Fibroblast of lung (primary cell): ENCODE data around the gene ZNF503. TPM values are rescaled to one million over a fixed set of nuclear protein-coding genes. Genes with fewer than 3 reads are reported as not detected.

Experiments used
- DNase-seq, 2 donors: peaks; one replicate each; pipeline versions ENCODE4 v3.0.0 to v3.0.0-alpha.2; 2010; ENCODE audit warnings: low read depth in 2 of 2
- H2AFZ ChIP-seq: 2 replicates; pipeline ENCODE4 v1.5.1; 2012; ENCODE audit warnings: low read length, control low read depth, inconsistent platforms
- H3K27ac ChIP-seq: 2 replicates; pipeline ENCODE4 v1.5.1; 2011; ENCODE audit warnings: low read length, control low read depth; ENCODE audit not compliant: insufficient read depth
- H3K27me3 ChIP-seq: 2 replicates; pipeline ENCODE4 v1.5.1; 2011; ENCODE audit warnings: mild to moderate bottlenecking, low read length; ENCODE audit not compliant: control insufficient read depth, insufficient read depth
- H3K36me3 ChIP-seq: 2 replicates; pipeline ENCODE4 v1.5.1; 2011; ENCODE audit warnings: low read length; ENCODE audit not compliant: control insufficient read depth, insufficient read depth
- H3K4me1 ChIP-seq: 2 replicates; pipeline ENCODE4 v1.5.1; 2011; ENCODE audit warnings: low read length; ENCODE audit not compliant: control insufficient read depth, insufficient read depth; ENCODE audit errors: extremely low read depth
- H3K4me2 ChIP-seq: 2 replicates; pipeline ENCODE4 v1.5.1; 2011; ENCODE audit warnings: low read length, control low read depth; ENCODE audit not compliant: insufficient read depth; ENCODE audit errors: extremely low read depth
- H3K4me3 ChIP-seq, 4 experiments: fragments of 200-600 bp in 1 of 4; sonication (generic) in 1 of 4; replicated peaks in 1 of 4; 2 replicates each; pipeline ENCODE4 v1.5.1; 2011 to 2016; ENCODE audit warnings: low read length in 4 of 4, low read depth in 3 of 4, mild to moderate bottlenecking in 3 of 4, control low read depth in 2 of 4, inconsistent platforms in 1 of 4, mixed read lengths in 1 of 4; ENCODE audit not compliant: insufficient read depth in 1 of 4; ENCODE audit errors: control extremely low read depth in 1 of 4
- H3K79me2 ChIP-seq: 2 replicates; pipeline ENCODE4 v1.5.1; 2012; ENCODE audit warnings: mild to moderate bottlenecking, low read length, inconsistent platforms; ENCODE audit not compliant: control insufficient read depth, insufficient read depth
- H3K9ac ChIP-seq: 2 replicates; pipeline ENCODE4 v1.5.1; 2011; ENCODE audit warnings: mild to moderate bottlenecking, low read length, control low read depth; ENCODE audit not compliant: insufficient read depth
- H3K9me3 ChIP-seq: 2 replicates; pipeline ENCODE4 v1.5.1; 2012; ENCODE audit warnings: low read depth, low read length; ENCODE audit not compliant: control insufficient read depth, insufficient read depth
- H4K20me1 ChIP-seq: 2 replicates; pipeline ENCODE4 v1.5.1; 2011; ENCODE audit warnings: low read length; ENCODE audit not compliant: control insufficient read depth, insufficient read depth; ENCODE audit errors: extremely low read depth
- EZH2 ChIP-seq: IDR thresholded peaks from 2 replicates; pipeline ENCODE4 v1.5.1; 2012; ENCODE audit warnings: low read length, control low read depth, mild to moderate bottlenecking; ENCODE audit errors: missing control alignments
- polyA plus RNA-seq, 2 donors: library from polyadenylated mRNA; depleted of rRNA in 1 of 2; stranded (reverse) in 1 of 2; unstranded in 1 of 2; fragments of >200 nt; gene quantifications; 2 replicates each; pipeline ENCODE4 v1.2.1, GENCODE V29; 2011 to 2012; ENCODE audit warnings: missing spikeins in 1 of 2
- total RNA-seq: library from RNA; depleted of rRNA; stranded (reverse); fragments of >200 nt; gene quantifications from 2 replicates; pipeline ENCODE4 v1.2.1, GENCODE V29; 2014
- TF ChIP-seq, protein P1 (sequence below), 2 donors: IDR thresholded peaks in 1 of 2; conservative IDR thresholded peaks in 1 of 2; 1 replicate in 1 of 2; 2 replicates in 1 of 2; pipeline ENCODE4 v1.5.1; 2011 to 2012; ENCODE audit warnings: low read length in 2 of 2, control low read depth in 1 of 2, inconsistent platforms in 1 of 2, low read depth in 1 of 2, mild to moderate bottlenecking in 1 of 2

The ZNF503 gene
- total and polyA plus RNA-seq, 2 donors (not counting 1 experiment from before 2014, with no cell fraction given), result 4.9 to 7.1 TPM

DNA sequence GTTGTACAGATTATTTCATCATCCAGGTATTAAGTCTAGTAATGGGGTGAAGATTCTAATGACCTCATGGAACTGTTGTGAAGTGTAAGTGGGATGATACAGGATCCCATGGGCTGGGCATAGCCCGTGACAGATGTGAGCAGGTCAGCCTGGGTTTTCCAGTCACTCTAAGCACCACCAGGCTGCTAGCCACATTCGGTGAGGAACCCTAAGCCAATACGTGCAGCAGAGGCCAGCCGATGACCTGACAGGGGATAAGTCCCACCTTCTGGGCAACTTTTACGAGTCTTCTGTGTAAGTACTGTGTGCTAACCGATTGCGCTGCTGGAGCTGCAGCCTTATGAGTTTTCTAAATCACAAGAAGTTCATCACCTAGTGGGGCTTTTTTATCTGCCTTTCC lies 7.3 kb downstream of the ZNF503 start:
- no peak overlapping the region for H3K4me3 ChIP-seq
- DNase-seq, result no peak
- TF ChIP-seq, protein P1, sequence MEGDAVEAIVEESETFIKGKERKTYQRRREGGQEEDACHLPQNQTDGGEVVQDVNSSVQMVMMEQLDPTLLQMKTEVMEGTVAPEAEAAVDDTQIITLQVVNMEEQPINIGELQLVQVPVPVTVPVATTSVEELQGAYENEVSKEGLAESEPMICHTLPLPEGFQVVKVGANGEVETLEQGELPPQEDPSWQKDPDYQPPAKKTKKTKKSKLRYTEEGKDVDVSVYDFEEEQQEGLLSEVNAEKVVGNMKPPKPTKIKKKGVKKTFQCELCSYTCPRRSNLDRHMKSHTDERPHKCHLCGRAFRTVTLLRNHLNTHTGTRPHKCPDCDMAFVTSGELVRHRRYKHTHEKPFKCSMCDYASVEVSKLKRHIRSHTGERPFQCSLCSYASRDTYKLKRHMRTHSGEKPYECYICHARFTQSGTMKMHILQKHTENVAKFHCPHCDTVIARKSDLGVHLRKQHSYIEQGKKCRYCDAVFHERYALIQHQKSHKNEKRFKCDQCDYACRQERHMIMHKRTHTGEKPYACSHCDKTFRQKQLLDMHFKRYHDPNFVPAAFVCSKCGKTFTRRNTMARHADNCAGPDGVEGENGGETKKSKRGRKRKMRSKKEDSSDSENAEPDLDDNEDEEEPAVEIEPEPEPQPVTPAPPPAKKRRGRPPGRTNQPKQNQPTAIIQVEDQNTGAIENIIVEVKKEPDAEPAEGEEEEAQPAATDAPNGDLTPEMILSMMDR (conservative IDR thresholded peaks at IDR 0.05 in 1 of 2, IDR thresholded peaks at IDR 0.05 in 1 of 2; ENCODE audit: low read depth in 1 of 2, low read length in 2 of 2), result no peak
- TF ChIP-seq EZH2, result no peak
- peaks cover 27% of the 10 kb centered on the region for H3K79me2 ChIP-seq
- no peak overlapping the region for H3K9ac ChIP-seq
- peaks cover 8% of the 10 kb centered on the region for H3K36me3 ChIP-seq
- no peaks in the 10 kb centered on the region for H3K27me3 ChIP-seq
- H3K4me1 ChIP-seq, result peaks cover 4% of the 10 kb centered on the region
- H3K4me2 ChIP-seq, result no peak overlapping the region
- no peak overlapping the region for H2AFZ ChIP-seq
- H3K9me3 ChIP-seq, result no peaks in the 10 kb centered on the region
- no peak overlapping the region for H3K27ac ChIP-seq
- H4K20me1 ChIP-seq, result no peaks in the 10 kb centered on the region

DNA sequence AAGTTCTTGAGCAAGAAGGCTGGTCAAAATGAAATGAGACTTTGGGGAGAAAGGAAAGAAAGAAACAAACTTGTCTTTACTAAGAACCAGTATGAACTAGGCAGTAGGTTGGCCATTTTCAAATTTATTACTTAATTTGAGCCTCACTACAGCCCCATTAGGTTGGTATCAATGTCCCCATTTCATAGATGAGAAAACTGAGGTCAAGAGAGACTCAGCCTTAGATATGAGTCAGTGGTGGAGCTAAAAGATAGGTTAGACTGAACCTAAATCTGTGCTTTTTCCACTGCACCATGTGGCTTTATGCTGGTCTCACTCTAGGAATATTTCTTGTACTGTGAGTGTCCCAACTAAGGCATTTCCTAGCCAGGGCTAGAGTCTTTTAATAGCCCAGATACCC lies 8.8 kb downstream of the ZNF503 start:
- H3K9me3 ChIP-seq, result no peaks in the 10 kb centered on the region
- TF ChIP-seq EZH2, result no peak
- TF ChIP-seq, protein P1 (conservative IDR thresholded peaks at IDR 0.05 in 1 of 2, IDR thresholded peaks at IDR 0.05 in 1 of 2; ENCODE audit: low read depth in 1 of 2, low read length in 2 of 2), result no peak

DNA sequence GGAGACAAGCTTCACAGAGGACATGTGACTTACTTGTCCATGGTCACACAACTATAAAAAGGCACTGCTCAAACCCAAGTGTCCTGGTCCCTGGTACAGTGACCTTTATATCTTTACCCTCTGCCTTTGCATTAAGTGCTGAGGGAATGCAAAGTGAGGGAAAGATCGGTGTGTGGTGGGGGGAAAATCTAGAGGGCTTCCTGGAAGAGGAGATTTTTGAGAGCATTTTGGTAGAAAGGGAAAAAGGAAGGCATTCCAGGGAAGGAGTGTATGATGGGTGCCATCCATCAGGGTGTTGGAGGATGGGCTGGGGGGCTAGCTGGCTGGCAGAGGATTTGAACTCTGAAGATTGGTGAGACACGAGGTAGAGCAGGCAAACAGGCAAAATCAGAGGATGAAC lies 9.3 kb downstream of the ZNF503 start:
- no peak overlapping the region for H2AFZ ChIP-seq
- H3K27me3 ChIP-seq, result no peaks in the 10 kb centered on the region
- H3K4me1 ChIP-seq, result peaks cover 4% of the 10 kb centered on the region
- no peak for TF ChIP-seq EZH2
- TF ChIP-seq, protein P1 (conservative IDR thresholded peaks at IDR 0.05 in 1 of 2, IDR thresholded peaks at IDR 0.05 in 1 of 2; ENCODE audit: low read depth in 1 of 2, low read length in 2 of 2), result no peak
- H3K9ac ChIP-seq, result no peak overlapping the region
- no peaks in the 10 kb centered on the region for H3K9me3 ChIP-seq
- no peak overlapping the region for H3K4me3 ChIP-seq
- H3K27ac ChIP-seq, result no peak overlapping the region
- H4K20me1 ChIP-seq, result no peaks in the 10 kb centered on the region
- peaks cover 3% of the 10 kb centered on the region for H3K36me3 ChIP-seq
- H3K79me2 ChIP-seq, result peaks cover 8% of the 10 kb centered on the region
- H3K4me2 ChIP-seq, result no peak overlapping the region
- DNase-seq, result no peak

More for the DNA sequence above, 8.8 kb downstream of the ZNF503 start:
- no peak overlapping the region for H3K27ac ChIP-seq
- no peaks in the 10 kb centered on the region for H4K20me1 ChIP-seq
- no peak for DNase-seq
- peaks cover 13% of the 10 kb centered on the region for H3K79me2 ChIP-seq
- H3K9ac ChIP-seq, result no peak overlapping the region
- peaks cover 4% of the 10 kb centered on the region for H3K4me1 ChIP-seq
- no peak overlapping the region for H2AFZ ChIP-seq
- peaks cover 3% of the 10 kb centered on the region for H3K36me3 ChIP-seq
- H3K4me2 ChIP-seq, result no peak overlapping the region
- H3K27me3 ChIP-seq, result no peaks in the 10 kb centered on the region
- H3K4me3 ChIP-seq, result no peak overlapping the region
